Activated naive CD8-positive, alpha-beta T cell treated with anti-CD3 and anti-CD28 coated beads for 36 hours (primary cell): ENCODE measurements around the gene HRC. TPM values are rescaled to one million over a fixed set of nuclear protein-coding genes. Genes with fewer than 3 reads are reported as not detected.
"Not testable (repeated sequence)": the region's sequence is repeated elsewhere in the genome, so short reads cannot be mapped to it uniquely, and the experiment has no call there.

Experiments used
- DNase-seq: peaks from one replicate; pipeline ENCODE4 v3.0.0; 2021
- H3K27ac Mint-ChIP-seq: one replicate; pipeline ENCODE4 v1.8.0; 2022; ENCODE audit warnings: mild to moderate bottlenecking, moderate library complexity, mixed read lengths
- H3K27me3 Mint-ChIP-seq: one replicate; pipeline ENCODE4 v1.8.0; 2022; ENCODE audit warnings: mild to moderate bottlenecking, mixed read lengths
- H3K36me3 Mint-ChIP-seq: one replicate; pipeline ENCODE4 v1.8.0; 2021; ENCODE audit warnings: mild to moderate bottlenecking, mixed read lengths
- H3K4me1 Mint-ChIP-seq: one replicate; pipeline ENCODE4 v1.8.0; 2021; ENCODE audit warnings: mixed read lengths
- H3K4me3 Mint-ChIP-seq: one replicate; pipeline ENCODE4 v1.8.0; 2022; ENCODE audit warnings: mild to moderate bottlenecking, moderate library complexity, mixed read lengths
- H3K9me3 Mint-ChIP-seq: one replicate; pipeline ENCODE4 v1.8.0; 2022; ENCODE audit warnings: mixed read lengths
- total RNA-seq, 2 experiments: library from RNA; stranded (reverse); gene quantifications; one replicate each; pipeline ENCODE4 v1.2.3, GENCODE V29; 2021

Gene HRC
- total RNA-seq, 2 experiments from 2014 or later, result not detected

DNA sequence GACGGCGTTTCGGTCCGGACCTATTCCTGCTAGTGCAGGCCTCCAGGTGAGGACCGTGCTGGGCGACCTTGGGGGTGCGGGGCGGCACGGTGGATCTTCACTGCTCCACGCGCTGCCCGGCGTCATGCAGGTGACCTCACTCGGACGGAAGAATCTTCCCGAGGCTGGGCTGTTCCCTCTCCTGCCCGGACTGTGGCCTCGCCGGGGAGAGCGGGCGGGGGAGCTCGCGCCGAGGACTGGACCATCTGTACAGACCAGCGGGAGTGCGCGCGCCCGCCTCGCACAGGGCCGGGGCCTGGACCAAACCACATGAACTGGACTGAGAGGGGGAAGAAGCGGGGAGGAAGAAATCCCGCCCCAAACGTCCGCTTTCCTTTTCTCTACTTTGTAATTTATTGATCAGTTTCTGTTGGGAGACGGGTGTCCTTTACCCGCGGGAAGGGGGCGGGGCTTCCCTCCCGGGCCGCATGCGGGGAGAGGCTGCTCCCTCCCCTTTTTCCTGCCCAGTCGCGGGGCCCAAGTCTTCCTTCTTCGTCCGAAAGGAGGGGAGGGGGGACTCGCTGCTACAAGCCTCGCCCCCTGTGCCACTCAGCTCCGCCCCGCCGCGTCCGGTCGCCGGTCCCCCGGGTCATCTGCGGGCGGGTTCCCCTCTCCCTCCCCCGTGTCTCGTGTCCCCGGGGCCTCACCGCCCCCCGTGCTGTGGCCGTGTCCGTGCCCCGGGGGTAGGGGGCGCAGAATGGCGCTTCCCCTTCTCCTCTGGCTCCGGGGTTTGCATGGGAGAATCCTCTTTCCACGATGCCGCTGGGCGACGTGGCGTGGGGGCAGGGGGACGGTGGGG, 4.9 kb downstream of the HRC start:
- Mint-ChIP-seq H3K4me3 (peak overlapping the region; percentile 79), H3K27ac (no peak overlapping the region), H3K36me3 (peaks cover 3% of the 10 kb centered on the region), H3K9me3 (peaks cover 2% of the 10 kb centered on the region), H3K4me1 (peaks cover 22% of the 10 kb centered on the region), H3K27me3 (peaks cover 94% of the 10 kb centered on the region)
- no peak for DNase-seq

DNA sequence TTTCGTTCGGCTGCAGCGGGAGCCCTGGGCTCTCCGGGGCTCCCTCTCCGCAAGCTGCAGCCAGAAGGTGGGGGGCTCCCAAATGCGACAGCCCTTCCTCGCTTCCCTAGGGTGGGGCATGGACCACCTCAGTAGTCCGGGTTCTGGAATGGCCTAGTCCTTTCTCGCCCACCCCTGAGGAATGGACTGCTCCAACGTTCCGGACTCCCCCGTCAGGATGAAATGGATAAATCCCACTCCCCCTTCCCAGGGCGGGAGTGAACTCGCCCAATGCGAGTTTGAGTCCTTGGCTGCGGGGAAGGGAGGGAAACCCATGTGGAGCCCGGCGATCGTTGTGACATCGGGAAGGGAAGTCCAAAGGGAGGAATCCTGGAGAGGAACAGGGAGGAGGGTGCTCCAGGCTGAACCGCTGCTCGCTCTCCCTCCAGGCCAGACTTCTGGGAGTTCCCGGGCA, 5.5 kb downstream of the HRC start:
- peak overlapping the region; percentile 79 for H3K4me3 Mint-ChIP-seq
- H3K36me3 Mint-ChIP-seq, result peaks cover 3% of the 10 kb centered on the region
- H3K4me1 Mint-ChIP-seq, result peaks cover 24% of the 10 kb centered on the region
- H3K27ac Mint-ChIP-seq, result no peak overlapping the region
- peaks cover 2% of the 10 kb centered on the region for H3K9me3 Mint-ChIP-seq
- DNase-seq, result no peak
- peaks cover 91% of the 10 kb centered on the region for H3K27me3 Mint-ChIP-seq

DNA sequence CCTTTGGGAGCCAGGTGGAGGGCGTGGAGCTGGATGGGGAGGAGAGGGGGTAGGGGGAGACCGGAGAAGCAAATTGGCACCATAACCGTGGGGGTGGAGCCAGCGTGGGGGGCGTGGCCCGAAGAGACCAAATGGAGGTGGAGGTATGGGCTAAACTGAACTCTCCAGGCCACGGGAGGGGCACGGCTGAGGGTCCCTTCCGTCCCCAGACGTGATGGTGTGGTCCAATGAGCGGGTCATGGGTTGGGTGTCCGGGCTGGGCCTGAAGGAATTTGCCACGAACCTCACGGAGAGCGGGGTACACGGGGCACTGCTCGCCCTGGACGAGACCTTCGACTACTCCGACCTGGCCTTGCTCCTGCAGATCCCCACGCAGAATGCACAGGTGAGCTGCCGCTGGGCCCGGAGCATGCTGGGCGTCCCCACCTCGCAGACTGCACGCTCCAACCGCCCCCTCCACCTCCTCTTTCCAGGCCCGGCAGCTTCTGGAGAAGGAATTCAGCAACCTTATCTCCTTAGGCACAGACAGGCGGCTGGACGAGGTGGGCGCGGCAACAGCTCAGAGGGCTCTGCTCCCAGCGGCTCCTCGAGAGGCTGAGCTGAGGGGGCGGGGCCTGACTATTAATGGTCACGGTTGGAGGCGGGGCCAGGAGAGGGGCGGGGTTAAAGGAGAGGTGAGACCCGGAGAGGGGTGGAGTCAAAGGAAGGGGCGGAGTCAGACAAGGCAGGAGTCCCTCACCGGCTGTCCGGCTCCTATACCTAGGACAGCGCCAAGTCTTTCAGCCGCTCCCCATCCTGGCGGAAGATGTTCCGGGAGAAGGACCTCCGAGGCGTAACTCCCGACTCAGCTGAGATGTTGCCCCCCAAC, 6.2 kb downstream of the HRC start:
- H3K27ac Mint-ChIP-seq, result no peak overlapping the region
- peaks cover 2% of the 10 kb centered on the region for H3K9me3 Mint-ChIP-seq

DNA sequence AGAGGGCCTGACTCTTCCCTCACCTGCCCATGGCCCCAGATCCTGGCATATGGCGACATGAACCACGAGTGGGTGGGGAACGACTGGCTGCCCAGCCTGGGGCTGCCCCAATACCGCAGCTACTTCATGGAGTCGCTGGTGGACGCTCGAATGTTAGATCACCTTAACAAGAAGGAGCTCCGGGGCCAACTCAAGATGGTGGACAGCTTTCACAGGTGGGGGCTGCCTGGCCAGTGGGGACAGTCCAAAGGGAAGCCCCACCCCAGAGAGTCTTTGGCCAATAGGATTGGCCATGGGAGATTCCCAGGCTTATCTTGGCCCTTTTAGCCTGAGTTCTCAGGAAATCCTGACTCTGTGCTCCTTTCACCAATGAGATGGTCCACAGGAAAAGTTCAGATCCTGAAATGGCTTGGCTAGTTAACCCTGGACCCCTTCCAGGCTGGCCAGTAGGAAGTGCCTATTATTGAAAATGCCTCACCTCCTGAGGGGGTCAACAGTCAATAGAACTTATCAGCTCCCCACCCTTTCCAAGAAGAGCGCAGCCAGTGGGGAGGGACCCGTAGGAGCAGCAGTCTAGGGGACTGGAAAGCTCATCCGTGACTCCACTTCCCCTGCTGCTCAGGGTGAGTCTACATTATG, 7.0 kb downstream of the HRC start:
- H3K27me3 Mint-ChIP-seq, result peaks cover 83% of the 10 kb centered on the region

More for the DNA sequence above, 6.2 kb downstream of the HRC start:
- peaks cover 88% of the 10 kb centered on the region for H3K27me3 Mint-ChIP-seq
- peaks cover 24% of the 10 kb centered on the region for H3K4me1 Mint-ChIP-seq
- DNase-seq, result peak; percentile 84
- peaks cover 3% of the 10 kb centered on the region for H3K36me3 Mint-ChIP-seq
- H3K4me3 Mint-ChIP-seq, result peak overlapping the region; percentile 51

DNA sequence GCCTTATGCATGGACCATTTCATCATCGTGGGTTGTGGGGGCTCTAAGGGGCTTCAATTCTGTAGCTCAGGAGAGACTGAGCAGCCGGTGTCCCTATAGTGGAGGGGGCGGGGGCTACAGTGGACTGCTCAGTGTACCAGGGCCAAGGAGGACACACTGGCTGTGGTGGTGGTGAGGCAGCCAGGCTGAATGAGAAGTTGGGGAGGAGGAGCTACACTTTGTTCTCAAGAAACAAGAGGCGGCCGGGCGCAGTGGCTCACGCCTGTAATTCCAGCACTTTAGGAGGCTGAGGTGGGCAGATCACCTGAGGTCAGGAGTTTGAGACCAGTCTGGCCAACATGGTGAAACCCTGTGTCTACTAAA, 8.8 kb downstream of the HRC start:
- Mint-ChIP-seq H3K4me1 (peaks cover 28% of the 10 kb centered on the region), H3K27me3 (peaks cover 76% of the 10 kb centered on the region)
- DNase-seq, H3K27ac Mint-ChIP-seq, H3K4me3 Mint-ChIP-seq, H3K36me3 Mint-ChIP-seq, H3K9me3 Mint-ChIP-seq: not testable (repeated sequence)

More for the DNA sequence above, 7.0 kb downstream of the HRC start:
- Mint-ChIP-seq H3K4me1 (peaks cover 24% of the 10 kb centered on the region), H3K9me3 (peaks cover 2% of the 10 kb centered on the region), H3K27ac (no peak overlapping the region), H3K4me3 (no peak overlapping the region), H3K36me3 (peaks cover 3% of the 10 kb centered on the region)
- DNase-seq, result no peak

DNA sequence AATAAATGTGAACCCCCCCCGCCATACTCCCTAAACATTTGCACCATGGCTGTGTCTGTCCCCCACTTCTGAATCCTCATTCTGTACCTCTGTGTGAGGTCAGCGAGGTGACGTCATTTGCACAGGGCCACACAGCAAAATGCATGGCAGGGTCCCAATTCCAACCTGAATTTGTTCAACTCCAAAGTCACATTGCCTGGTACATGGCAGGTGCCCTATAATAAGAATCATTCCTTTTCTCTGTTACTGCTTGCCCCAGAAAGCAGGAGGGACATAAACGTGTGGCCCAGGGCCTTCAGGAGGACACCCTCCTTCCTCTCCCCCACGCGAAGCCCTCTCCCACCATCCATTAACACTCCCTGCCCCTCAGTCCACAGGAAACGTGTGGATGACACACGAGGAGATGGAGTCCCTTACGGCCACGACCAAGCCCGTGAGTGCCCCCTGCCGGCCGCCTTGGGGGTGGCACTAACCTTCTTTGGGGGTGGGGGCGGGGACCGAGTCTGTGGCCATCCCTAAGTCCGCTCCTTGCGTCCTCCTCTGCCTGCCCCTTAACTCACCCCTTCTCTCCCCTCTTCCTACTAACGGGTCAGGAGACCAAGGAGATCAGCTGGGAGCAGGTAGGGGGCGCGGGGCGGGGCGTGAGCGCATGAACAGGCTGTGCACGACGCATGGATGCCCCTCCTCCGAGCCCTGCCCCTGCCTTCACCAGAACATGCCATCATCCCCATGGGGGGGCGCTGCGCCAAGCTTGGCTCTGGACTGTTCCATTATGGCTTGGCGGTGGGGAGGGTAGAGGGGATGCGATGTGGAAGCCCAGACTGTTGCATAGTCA, 9.4 kb downstream of the HRC start:
- Mint-ChIP-seq H3K27ac (peak overlapping the region; percentile 59), H3K36me3 (peaks cover 5% of the 10 kb centered on the region), H3K4me3 (peak overlapping the region; percentile 65), H3K27me3 (peaks cover 72% of the 10 kb centered on the region), H3K9me3 (no peaks in the 10 kb centered on the region), H3K4me1 (peaks cover 26% of the 10 kb centered on the region)
- DNase-seq, result peak; percentile 78

DNA sequence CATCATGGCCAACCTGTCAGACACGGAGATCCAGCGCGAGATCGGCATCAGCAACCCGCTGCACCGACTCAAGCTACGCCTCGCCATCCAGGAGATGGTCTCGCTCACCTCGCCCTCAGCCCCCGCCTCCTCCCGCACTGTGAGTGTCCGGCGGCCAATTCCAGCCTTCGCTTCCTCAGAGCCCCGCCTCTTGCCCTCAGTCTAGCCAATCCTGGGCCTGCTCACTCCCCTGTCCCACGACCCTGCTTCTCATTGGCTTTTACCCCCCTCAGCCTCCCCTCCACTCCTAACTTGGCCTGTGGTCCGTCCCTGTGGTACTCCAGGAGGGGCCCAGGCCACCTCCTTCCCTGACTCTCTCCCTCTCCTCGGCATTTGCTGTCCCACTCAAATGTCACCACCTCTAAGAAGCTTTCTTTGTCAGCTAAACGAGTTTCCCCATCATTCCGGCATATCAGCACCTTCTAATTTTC, 12.3 kb downstream of the HRC start:
- H3K27me3 Mint-ChIP-seq, result peaks cover 46% of the 10 kb centered on the region

DNA sequence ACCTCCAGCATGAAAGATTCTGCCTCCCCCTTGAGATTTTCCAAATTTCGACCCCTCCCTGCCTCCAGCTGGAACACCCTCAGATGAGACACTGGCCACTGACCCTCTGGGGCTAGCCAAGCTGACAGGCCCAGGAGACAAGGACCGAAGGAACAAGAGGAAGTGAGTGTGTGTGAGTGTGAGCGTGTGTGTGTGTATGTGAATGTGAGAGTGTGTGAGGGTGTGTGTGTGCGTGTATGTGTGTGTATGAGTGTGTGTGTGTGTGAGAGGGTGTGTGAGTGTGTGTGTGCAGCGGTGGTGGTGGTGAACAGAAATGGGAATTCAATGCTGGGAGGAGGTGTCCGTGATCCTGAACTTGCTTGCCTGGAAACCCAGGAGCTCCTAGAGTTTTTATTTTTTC, 13.8 kb downstream of the HRC start:
- H3K4me1 Mint-ChIP-seq, result peaks cover 17% of the 10 kb centered on the region
- no peaks in the 10 kb centered on the region for H3K9me3 Mint-ChIP-seq
- H3K36me3 Mint-ChIP-seq, result peaks cover 1% of the 10 kb centered on the region
- no peak overlapping the region for H3K4me3 Mint-ChIP-seq
- DNase-seq, result no peak
- peaks cover 30% of the 10 kb centered on the region for H3K27me3 Mint-ChIP-seq
- no peak overlapping the region for H3K27ac Mint-ChIP-seq

More for the DNA sequence above, 12.3 kb downstream of the HRC start:
- H3K4me3 Mint-ChIP-seq, result peak overlapping the region; percentile 81
- H3K27ac Mint-ChIP-seq, result no peak overlapping the region
- no peaks in the 10 kb centered on the region for H3K9me3 Mint-ChIP-seq
- peaks cover 1% of the 10 kb centered on the region for H3K36me3 Mint-ChIP-seq
- peaks cover 17% of the 10 kb centered on the region for H3K4me1 Mint-ChIP-seq
- DNase-seq, result peak; percentile 84

DNA sequence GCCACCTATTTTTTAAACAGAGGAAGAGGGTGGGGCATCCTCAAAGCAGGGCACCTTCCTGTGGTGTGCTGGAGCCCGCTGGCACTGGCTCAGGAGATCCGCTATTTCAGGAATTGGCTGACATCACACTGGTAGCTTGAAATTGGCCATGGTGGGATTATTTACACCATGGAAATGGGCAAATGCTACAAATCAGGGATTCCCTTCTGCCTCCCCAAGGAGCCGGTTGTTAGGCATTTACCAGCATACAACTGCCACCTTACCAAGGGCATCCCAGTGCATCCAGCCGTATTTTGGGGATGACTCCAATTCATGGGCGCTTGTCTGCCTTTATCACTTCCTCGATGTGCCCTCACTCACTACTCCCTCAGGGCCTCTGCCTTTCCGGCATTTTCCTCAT, 14.2 kb downstream of the HRC start:
- Mint-ChIP-seq H3K36me3 (peaks cover 1% of the 10 kb centered on the region), H3K27ac (no peak overlapping the region), H3K4me1 (peaks cover 15% of the 10 kb centered on the region), H3K27me3 (peaks cover 27% of the 10 kb centered on the region), H3K9me3 (no peaks in the 10 kb centered on the region), H3K4me3 (no peak overlapping the region)
- DNase-seq, result no peak

DNA sequence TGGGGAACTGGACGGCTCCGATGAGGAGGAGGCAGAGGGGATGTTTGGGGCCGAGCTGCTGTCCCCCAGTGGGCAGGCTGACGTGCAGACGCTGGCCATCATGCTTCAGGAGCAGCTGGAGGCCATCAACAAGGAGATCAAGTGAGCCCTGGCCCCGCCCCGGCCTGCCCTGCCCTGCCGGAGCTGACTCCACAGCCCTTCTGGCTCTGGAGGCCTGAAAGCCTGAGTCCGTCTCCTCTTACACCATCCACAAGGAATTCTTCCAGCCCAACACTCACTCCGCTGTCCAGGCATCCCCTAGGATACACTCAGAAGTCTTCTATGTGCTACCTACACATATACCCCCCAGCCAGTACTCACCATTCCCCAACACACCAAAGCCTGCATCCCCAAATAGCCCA, 18.4 kb downstream of the HRC start:
- H3K27me3 Mint-ChIP-seq, result peaks cover 19% of the 10 kb centered on the region
- peaks cover 9% of the 10 kb centered on the region for H3K4me1 Mint-ChIP-seq
- no peak overlapping the region for H3K27ac Mint-ChIP-seq
- H3K9me3 Mint-ChIP-seq, result no peaks in the 10 kb centered on the region
- H3K36me3 Mint-ChIP-seq, result peaks cover 5% of the 10 kb centered on the region
- no peak for DNase-seq
- no peak overlapping the region for H3K4me3 Mint-ChIP-seq

DNA sequence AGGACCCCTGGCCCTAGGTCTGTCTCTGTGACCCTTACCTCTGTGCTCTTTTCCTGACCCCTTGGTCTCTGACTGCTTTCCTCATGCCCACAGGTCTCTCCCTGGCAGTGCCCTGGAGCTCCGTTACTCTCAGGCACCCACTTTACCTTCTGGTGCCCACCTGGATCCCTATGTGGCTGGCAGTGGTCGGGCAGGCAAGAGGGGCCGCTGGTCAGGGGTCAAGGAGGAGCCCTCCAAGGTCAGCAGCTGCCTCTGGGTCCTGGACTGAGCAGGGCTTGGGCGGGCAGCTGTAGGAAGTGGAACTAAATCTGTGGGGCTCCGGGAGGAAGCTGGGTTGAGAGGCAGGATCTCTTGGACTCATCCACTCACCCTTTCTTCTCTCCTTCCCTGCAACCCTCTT, 19.5 kb downstream of the HRC start:
- peaks cover 9% of the 10 kb centered on the region for H3K4me1 Mint-ChIP-seq
- peaks cover 19% of the 10 kb centered on the region for H3K27me3 Mint-ChIP-seq
- H3K27ac Mint-ChIP-seq, result no peak overlapping the region
- DNase-seq, result no peak
- H3K9me3 Mint-ChIP-seq, result no peaks in the 10 kb centered on the region
- H3K4me3 Mint-ChIP-seq, result no peak overlapping the region
- peaks cover 5% of the 10 kb centered on the region for H3K36me3 Mint-ChIP-seq

DNA sequence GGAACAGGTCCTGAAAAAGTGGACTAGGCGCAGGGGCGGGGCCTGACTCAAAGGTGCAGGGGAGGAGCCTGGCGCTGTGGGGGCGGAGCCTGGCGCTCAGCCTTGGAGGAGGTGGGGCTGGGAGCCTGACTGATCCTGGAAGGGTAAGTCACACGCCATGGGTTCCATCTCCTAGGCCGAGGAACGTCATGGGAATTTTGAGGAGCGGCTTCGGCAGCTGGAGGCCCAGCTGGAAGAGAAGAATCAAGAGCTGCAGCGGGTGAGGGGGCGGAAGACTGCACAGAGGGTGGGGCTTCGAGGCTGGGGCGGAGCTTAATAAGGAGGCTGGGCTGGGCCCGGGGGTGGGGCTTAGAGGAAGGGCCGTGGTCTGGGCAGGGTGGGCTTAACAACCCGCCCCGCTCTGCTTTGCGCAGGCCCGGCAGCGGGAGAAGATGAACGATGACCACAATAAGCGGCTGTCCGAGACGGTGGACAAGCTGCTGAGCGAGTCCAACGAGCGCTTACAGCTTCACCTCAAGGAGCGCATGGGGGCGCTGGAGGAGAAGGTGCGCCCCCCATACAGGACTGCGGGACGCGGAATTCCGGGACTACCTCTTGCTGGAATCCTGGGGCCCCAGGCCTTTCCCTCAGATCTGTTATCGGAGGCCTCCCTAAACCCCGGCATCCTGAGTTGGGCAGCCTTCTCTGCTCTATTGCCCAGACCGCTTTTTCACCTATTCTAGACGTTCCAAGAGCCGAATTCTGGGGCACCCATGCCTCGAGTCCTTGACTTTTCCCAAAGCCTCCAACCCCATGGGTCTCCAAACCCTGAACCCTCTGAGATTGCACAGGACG, 21.4 kb downstream of the HRC start:
- Mint-ChIP-seq H3K27ac (no peak overlapping the region), H3K4me3 (peak overlapping the region; percentile 67), H3K9me3 (no peaks in the 10 kb centered on the region), H3K4me1 (peaks cover 9% of the 10 kb centered on the region), H3K36me3 (peaks cover 5% of the 10 kb centered on the region), H3K27me3 (peaks cover 19% of the 10 kb centered on the region)
- DNase-seq, result no peak

DNA sequence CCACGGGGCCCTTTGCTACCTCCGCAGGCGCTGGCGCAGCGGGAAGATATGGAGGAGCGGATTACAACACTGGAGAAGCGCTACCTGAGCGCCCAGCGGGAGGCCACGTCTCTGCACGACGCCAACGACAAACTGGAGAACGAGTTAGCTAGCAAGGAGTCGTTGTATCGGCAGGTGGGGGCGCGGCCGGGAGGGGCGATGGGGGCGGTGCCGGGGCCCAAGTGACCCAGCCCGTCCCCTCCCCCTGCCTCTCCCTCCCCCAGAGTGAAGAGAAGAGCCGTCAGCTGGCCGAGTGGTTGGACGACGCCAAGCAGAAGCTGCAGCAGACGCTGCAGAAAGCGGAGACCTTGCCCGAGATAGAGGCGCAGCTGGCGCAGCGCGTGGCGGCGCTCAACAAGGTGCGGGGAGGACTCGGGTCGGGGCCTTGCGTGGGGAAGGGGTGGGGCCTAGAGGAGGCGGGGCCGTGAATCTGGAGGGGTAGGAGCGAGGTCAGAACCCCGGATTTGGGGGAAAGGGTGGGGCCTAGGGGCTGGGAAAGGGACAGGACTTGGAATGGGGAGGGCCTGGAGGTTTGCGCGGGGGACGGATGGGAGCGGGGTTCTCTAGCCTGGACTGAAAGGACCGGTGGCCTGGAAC, 22.1 kb downstream of the HRC start:
- Mint-ChIP-seq H3K4me1 (peaks cover 11% of the 10 kb centered on the region), H3K27me3 (peaks cover 19% of the 10 kb centered on the region), H3K9me3 (no peaks in the 10 kb centered on the region), H3K4me3 (peak overlapping the region; percentile 67), H3K36me3 (peaks cover 5% of the 10 kb centered on the region), H3K27ac (no peak overlapping the region)
- no peak for DNase-seq
